RPMI8226 (cell line): Measurements from ENCODE around the gene MYO1E.
"Not testable (repeated sequence)": the region's sequence is repeated elsewhere in the genome, so short reads cannot be mapped to it uniquely, and the experiment has no call there.

Source experiments
- DNase-seq: peaks from one replicate; pipeline ENCODE4 v3.0.0-alpha.2; 2015

The MYO1E gene

DNA sequence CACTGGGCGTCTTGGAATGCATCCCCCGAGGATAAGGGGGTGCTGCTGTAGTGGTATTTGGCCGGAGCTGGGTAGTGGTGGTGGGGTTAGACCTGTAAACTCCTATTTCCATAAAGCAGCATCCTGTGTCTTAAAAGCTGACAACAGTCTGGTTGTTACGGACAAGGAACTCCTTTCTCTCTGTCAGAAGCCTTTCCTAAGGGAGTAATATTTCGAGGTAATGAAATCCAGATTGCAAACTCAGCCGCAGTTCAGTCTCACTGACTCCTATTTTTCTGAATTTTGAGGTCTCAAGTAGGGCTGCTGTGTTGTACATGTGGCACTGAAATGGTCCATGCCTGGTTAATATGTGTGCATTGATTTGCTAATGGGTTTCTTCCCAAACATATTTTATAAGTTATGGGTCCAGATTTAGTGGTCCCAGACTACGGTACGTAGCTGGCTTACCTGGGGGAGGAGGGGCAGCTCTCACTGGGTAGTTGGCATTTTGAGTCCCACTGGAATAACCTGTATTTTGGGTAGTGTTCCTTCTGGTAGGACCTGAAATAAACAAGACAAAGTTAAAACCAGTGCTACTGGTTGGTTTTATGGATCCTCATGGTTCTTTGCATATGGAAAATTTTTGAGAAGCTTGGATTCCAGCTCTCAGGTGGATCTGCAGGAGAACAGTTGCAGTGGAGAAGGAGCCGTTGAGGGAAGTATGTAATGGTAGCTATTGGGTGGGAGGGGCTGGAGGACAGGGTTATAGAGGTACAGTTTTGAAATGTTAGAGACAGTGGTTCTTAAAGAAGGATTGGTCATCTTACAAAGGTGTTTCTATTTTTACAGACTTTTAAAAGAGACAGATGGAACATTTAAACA is 214.6 kb downstream of the MYO1E start:
- DNase-seq, result no peak

DNA sequence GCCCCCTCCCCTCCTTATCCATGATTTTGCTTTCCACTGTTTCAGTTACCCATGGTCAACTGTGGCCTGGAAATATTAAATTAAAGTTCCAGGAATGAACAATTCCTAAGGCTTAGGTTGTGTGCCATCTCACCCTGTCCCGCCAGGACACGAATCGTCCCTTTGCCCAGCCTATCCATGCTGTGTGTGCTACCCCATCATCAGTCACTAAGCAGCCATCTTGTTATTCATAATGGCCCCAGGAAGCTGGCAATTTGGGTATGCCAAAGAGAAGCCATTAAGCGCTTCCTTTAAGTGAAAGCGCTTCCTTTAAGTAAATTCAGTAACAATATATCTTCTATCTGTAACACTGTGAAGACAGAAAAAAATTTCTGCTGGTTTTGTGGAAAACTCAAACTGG is 215.3 kb downstream of the MYO1E start:
- no peak for DNase-seq

- no peak for DNase-seq
Measured at GRCh38 chr15:59155431-59155830, 217.2 kb downstream of the MYO1E start.

GRCh38 chr15:59154243-59154642 is 218.4 kb downstream of the MYO1E start:
- no peak for DNase-seq

GRCh38 chr15:59153466-59153865 is 219.2 kb downstream of the MYO1E start:
- DNase-seq, result no peak

DNA sequence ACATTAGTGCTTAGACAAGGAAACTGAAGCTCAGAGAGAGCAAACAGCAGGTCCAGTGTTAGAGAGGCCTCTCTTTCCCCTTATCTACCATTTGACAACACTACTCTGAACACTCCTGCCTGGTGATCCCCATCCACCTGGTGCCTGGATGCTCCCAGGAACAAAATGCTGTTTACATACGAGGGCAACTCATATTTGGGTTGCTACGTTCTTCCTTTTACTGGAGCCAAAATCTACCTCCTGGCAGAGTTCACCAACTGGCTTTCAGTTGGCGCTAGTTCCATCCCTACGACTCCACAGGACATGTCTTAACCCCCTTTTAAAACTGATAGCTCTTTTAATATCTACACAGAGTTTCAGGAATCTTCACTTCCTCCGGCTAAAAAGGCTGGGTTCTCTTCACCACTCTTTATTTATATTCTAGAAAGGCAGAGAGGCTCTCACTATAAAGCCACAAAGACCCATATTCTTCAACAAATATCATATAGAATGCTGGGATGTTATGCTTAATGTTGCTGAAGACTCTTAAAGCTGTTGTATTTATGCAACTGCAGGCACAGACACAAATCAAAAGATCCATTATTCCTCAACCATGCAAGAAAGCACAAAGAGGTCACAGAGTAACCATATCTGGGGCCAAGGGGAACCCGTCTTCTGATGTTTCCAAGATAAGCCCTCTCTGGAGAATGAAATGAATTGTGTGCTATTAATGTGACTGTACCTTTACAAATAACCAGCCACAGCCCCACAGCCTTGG is 219.8 kb downstream of the MYO1E start:
- DNase-seq, result no peak

DNA sequence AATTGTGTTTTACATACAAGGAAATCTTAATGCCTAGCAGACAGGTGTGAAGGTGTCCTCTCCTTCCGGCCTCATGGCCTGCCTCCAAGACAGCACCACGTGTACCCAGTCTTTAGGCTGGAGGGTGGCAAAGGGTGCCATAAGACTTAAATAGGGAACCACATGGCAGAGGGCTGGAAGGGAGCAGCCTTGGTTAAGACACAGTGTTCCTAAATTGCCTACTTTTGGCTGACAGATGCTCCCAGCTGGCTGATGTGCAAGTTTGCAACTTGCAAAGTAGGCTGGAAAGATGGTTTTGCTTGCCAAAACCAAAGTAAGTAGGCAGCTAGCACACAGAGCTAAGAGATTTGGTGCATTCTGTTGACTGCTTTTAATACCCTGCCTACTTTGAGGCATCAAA is 222.5 kb downstream of the MYO1E start:
- DNase-seq, result peak; percentile 72

DNA sequence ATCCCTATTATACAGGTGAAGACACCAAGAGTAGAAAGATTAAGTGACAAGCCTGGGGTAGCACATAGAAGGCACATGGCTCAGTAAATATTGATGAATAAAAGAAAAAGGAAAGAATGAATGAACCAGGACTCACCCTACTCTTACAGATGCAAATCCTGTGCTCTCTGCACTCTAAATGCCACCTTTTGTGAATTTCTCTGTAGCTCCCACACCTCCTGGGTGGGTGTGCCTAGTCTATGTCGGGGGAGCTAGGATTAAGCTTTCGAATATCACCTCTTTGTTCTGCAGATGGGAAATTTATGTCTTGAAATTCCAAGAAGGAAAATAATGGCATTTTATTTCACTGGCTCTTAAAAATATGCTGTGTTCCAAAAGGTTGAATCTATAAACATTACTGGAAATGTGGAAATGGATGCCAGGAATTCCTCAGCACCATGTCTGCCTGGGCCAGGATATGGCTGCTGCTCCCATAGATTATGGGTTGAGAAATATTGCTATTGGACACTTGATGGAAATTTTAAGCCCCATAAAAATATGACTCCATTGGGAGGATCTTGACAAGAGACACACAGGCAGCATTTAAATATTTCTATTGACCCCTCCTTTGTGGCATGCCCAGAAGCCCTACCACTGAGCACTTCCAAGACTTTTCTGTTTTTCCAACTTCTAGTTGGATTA is 224.4 kb downstream of the MYO1E start:
- DNase-seq, result no peak

DNA sequence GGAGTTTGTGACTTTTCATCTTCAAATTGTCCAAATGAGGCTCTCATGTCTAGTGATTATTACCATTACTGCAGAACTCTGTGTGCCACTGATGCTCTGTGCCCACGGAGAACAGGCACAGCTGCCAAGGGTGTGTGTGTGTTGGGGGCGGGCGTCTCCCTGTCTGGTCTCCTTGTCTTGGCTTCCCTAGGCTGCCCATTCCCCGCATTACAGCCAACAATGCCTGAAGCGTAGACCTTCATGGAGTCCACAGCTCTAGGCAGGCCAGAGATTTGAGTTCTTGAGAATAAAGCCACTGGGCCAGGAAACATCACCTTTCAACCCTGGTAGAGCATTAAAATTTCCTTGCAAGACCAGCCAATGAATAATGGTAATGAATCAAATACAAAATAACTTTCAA is 225.0 kb downstream of the MYO1E start:
- no peak for DNase-seq

- not testable (repeated sequence) for DNase-seq
Measured at GRCh38 chr15:59144594-59144993, 228.1 kb downstream of the MYO1E start.

DNA sequence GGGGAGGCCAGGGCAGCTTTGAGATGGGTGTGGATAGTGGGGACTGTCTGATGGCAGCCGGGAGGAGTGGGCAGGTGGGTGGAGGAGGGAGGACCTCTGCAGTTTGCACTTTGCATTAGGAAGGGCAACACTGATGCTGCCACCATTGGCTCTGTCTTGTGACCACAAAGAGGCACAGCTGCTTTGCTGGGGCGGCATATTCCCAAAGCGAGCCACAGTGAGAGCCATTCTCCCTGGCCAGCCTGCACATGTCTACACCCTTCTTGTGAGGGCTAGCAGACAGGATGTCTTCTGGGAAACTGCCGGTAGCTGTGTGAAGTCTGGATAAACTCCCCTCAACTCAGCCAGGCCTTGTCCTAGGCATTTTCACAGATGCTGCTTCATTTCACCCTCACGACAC is 229.4 kb downstream of the MYO1E start:
- no peak for DNase-seq

- DNase-seq, result no peak
Measured at GRCh38 chr15:59140422-59141226, 232.0 kb downstream of the MYO1E start.

DNA sequence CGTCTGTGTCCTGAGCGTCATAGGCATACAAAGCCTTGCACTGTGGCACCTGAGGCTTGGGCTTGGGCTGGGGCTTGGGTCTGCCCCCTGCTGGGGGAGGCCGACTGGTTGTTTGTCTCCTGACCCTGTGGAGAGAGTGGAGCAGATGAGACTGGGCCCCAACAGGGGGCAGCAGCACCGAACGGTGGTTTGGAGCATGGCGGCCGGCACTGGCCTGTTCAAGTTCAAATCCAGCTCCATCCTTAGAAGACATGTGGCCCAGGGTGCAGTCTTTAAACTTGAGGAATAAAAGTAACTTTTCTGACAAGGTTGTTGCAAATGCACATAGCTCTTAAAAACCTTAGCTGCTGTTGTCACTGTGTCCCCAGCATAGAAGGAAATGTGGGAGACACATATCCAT is 234.4 kb downstream of the MYO1E start:
- peak; percentile 81 for DNase-seq

- DNase-seq, result no peak
Measured at GRCh38 chr15:59137566-59137965, 235.1 kb downstream of the MYO1E start.

DNA sequence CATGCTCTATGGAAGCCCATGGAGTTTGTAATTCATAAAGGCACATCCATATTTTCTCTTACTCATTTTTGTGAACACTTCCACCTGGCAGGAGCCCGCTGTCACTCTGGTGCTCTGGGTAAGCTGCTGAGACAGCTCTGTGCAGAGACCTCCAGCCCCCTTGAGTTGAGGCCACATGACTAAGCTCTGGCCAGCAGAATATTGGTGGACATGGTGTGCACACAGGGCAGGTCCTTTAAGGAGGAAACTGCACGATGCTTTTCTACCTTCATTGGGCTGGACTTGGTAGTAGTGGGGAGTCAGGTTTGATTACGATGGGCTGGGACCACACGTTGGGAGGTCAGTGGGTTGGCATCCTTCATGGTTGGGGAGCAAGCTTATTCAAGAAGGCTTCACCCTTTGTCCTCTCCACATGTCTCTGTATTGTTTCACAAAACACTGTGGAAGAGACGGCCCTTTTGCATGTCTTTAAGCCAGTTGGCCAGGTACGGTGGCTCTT is 238.7 kb downstream of the MYO1E start:
- no peak for DNase-seq

GRCh38 chr15:59131969-59132562 is 240.6 kb downstream of the MYO1E start:
- no peak for DNase-seq

DNA sequence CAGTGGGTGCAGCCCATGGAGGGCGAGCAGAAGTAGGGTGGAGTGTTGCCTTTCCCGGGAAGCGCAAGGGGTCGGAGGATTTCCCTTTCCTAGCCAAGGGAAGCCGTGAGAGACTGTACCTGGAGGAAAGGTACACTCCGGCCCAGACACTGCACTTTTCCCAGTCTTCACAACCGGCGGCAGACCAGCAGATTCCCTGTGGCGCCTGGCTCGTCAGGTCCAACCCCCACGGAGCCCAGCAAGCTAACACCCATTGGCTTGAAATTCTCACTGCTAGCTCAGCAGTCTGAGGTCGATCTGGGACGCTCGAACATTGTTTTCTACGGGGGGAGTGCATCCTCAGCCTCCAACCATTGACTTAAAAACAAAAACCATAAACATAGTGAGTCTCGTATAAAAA is 241.2 kb downstream of the MYO1E start:
- DNase-seq, result no peak

GRCh38 chr15:59127255-59127654 is 245.4 kb downstream of the MYO1E start:
- not testable (repeated sequence) for DNase-seq

GRCh38 chr15:59125683-59126082 is 247.0 kb downstream of the MYO1E start:
- not testable (repeated sequence) for DNase-seq

DNA sequence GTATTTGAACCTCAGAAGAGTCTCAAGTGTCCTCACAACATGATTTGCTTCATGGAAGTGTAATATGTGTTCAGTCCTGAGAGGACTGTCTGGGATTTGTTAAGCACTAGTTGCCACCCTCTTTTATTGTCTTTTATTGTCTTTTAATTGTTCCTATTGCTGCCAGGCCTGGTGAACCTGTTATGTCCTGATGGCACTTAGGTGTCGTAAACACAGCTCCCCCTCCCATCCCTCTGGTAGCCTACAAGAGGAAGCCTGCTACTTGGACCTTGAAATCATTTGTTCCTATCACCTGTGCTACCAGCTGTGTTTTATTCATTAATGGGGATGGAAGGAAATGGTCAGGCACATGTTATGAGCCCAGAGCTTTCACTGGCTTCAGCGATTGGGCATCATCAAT is 248.4 kb downstream of the MYO1E start:
- DNase-seq, result no peak

GRCh38 chr15:59120937-59121336 is 251.7 kb downstream of the MYO1E start:
- DNase-seq, result no peak

DNA sequence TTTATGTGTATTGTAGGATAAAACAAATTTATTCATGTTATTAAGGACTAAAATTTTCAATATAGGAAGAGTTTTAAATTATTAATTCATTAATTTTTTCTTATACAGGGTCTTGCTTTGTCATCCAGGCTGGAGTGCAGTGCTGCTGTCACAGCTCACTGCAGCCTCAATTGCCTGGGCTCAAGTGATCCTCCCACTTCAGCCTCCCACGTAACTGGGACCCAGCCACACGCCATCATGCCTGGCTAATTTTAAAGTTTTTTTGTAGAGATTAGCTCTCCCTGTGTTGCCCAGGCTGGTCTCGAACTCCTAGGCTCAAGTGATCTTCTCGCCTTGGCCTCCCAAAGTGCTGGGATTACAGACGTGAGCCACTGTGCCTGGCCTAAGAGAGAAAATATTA is 253.0 kb downstream of the MYO1E start:
- DNase-seq, result no peak
